GM18505 (cell line): ENCODE data around the gene ARL2BP.
A peak's percentile ranks its signal among the peaks of the same experiment; 100 is the strongest.

Experiments
- ATAC-seq: cut with Tn5 transposase; IDR thresholded peaks from one replicate; pipeline ENCODE4 v1.9.1; 2021; ENCODE audit not compliant: unreplicated experiment
- POLR2A ChIP-seq: IDR thresholded peaks from 4 replicates; pipeline ENCODE4 v1.6.1; 2011; ENCODE audit warnings: borderline replicate concordance; ENCODE audit not compliant: insufficient read depth, insufficient read length; ENCODE audit errors: extremely low read depth

The ARL2BP gene

DNA sequence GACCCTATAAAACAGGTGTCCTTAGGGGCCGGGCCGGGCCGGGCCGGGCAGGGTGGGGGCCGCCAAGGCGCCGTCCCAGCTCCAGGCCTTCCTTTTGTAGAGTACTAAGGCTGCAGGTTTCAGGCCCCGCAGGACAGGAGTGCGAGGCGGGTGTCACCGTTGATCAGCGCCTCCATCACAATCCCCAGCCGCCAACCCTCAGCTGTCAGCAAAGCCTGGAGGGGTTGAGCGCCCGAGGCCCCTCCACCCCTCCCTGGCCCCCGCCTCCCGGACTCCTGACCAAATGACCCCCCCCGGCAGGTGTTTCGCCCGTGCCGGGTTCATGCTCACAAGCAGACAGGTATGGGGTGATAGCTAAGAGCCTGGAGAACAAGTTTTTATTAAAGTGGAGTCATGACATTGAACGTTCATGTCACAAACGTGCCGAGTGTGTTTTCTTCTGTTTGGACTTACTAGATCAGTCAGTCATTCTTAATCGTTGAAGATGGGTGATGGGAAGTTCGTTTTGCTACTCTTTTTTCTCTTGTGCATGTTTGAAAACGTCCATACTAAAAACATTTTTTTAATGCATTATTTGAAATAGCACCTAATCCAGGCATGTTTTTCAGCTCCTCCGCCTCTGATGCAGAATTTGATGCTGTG is 534 bp downstream of the ARL2BP start:
- no peak for TF ChIP-seq POLR2A
- ATAC-seq, result peak; percentile 23

DNA sequence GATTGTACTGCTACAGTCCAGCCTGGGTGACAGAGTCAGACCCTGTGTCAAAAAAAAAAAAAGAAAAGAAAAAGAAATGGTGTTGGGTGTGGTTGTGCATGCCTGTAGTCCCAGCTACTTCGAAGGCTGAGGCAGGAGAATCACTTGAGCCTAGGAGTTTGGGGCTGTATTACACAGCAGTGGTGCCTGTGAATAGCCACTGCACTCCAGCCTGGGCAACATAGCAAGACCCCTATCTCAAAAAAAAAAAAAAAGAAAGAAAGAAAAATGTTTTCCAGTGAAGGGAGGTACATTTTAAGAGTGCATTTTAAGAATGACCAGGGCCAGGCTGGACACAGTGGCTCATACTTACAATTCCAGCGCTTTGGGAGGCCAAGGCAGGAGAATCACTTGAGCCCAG is 6.3 kb downstream of the ARL2BP start:
- TF ChIP-seq POLR2A, result no peak
- ATAC-seq, result no peak

DNA sequence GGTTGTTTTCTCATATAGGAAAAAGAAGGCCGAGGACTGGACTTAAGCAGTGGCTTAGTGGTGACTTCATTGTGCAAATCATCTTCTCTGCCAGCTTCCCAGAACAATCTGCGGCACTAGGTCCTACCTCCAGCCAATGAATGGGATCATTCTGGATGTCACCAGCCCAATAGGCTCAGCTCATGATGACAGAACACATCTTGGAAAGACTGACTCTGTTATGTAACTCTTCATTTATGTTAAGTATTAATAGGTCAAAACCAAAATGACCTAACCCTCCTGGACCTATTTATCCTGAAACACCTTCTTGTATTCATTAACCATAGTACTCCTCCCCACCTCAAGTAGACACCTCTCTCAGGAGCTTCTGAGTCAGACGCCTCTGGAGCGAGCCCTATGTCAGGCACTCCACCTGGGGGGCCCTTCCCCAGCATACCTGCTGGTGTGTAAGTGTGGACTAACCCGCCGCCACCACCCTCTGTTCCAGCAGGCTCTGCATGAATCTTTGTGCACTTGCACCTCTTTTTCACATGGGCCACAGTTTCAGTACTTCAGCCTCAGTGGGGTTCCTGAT is 7.2 kb downstream of the ARL2BP start:
- TF ChIP-seq POLR2A, result no peak
- no peak for ATAC-seq

DNA sequence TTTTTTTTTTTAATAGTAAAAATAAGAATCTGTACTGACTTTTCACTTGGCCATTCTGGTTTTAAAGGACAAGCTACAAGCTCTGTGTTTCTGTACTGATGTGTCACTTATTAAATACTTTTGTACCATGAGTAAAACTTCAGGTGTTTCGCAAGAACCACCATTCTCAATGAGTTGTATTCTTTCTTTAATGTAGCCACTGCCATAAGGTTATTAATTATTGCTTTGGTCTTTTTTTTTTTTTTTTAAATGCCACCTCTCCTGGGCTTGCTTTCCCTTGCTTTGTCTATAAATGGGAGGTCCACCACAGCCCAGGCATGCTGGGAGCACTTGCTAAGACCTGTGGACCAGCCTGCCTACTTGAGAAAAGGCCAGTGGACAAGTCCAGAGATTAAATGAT is 8.4 kb downstream of the ARL2BP start:
- no peak for TF ChIP-seq POLR2A
- no peak for ATAC-seq

- no peak for TF ChIP-seq POLR2A
- ATAC-seq, result no peak
These were observed 10.8 kb downstream of the ARL2BP start for GRCh38 chr16:57255686-57256415.

DNA sequence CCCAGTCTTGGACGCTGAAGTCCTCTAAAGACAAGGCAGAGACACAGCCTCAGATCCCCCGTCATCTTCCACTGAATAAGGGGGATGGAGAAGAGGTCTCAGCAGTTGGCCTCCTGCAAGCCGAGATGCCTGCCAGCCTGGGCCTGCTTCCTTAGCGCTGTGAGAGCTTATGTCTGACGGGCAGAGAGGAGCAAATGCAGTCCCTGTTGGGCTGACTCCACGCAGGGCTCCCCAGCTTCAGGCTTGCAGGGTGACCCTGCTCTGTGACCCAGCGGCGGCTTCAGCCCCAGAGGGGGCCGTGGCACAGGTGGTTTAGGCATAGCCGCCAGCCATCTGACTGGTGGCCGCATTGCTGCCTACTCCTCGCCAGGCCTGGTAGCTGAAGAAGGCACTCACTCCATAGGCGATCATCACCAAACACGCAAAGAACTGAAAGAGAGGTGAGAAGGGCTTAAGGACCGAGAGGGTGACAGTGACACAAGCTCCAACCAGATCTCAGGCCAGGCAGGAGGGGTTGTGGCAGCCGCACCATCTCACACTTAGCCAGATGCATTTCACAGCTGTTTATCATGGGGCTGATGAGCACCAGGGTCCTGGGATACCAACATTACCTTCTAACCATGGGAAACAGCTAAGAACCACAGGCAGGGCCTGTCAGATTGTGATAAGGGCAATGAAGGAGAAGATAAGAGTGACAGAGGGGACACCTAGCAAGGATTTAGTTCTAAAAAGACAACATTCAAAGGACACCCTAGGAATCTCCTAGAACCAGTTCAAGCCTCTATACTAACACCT is 11.7 kb downstream of the ARL2BP start:
- no peak for ATAC-seq

GRCh38 chr16:57257455-57258070 is 12.5 kb downstream of the ARL2BP start:
- no peak for TF ChIP-seq POLR2A
- no peak for ATAC-seq

More for the DNA sequence above, 11.7 kb downstream of the ARL2BP start:
- TF ChIP-seq POLR2A, result no peak

GRCh38 chr16:57258226-57258909 is 13.3 kb downstream of the ARL2BP start:
- ATAC-seq, result no peak
- no peak for TF ChIP-seq POLR2A

- TF ChIP-seq POLR2A, result no peak
- no peak for ATAC-seq
These were observed 13.9 kb downstream of the ARL2BP start for GRCh38 chr16:57258910-57259475.

GRCh38 chr16:57260294-57260929 is 15.4 kb downstream of the ARL2BP start:
- TF ChIP-seq POLR2A, result no peak
- ATAC-seq, result no peak

GRCh38 chr16:57261806-57262205 is 16.7 kb downstream of the ARL2BP start:
- TF ChIP-seq POLR2A, result no peak
- ATAC-seq, result no peak

DNA sequence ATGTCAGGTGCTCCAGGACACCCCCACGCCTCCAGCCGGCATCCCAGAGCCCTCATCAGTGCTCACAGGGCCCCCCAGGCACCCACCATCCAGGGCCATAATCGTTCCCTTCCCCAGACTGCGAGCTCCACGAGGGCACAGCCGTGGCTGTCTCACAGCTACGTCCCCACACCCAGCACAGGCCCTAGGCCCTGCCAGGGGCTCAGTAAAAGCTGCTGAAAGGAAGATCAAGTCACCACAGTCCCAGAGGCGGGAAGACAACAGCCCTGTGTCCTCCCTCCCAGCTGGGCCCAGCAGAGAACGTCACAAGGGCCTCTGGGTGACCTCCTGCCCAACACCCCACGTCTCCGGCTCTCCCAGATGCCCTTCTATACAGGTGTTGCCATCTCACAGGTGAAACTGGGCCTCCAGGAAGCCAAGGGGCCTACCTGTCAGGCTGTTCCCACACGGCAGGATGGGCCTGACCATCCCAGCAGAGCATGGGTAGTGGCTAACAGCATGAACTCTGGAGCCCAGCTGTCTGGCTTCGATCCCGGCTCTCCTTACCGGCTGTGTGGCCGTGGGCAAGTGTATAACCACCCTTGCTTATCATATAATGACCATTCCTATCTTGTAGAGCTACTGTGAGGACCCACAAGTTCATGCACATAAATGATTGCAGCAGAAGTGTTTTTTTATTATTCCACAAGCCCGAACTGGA is 17.9 kb downstream of the ARL2BP start:
- no peak for TF ChIP-seq POLR2A

More for the DNA sequence above, 17.9 kb downstream of the ARL2BP start:
- no peak for ATAC-seq
